ENCODE measurements around the gene MCTP1. TPM values are rescaled to one million over a fixed set of nuclear protein-coding genes. Genes with fewer than 3 reads are reported as not detected.

MCTP1 gene
- total and polyA plus RNA-seq, 8 donors = 4.4 to 55.1 (median 5.9) TPM

GRCh38 chr5:95114305-95114704 lies 170.6 kb downstream of the MCTP1 start:
- peaks cover 0 to 5% of the 10 kb centered on the region in 2 donors for H3K9me3 ChIP-seq
- H3K27me3 ChIP-seq = no peaks in the 10 kb centered on the region
- H3K27ac ChIP-seq = no peak overlapping the region
- no peak for DNase-seq
- ATAC-seq = peak; percentile 74
- no peaks in the 10 kb centered on the region for H3K4me1 ChIP-seq
- H3K36me3 ChIP-seq = no peaks in the 10 kb centered on the region
- TF ChIP-seq CTCF (IDR thresholded peaks at IDR 0.05) = no peak
- H3K4me3 ChIP-seq = no peak overlapping the region
- intact Hi-C loops (cut with DNase I) = no loop called here

- H3K36me3 ChIP-seq = no peaks in the 10 kb centered on the region
- no peaks in the 10 kb centered on the region for H3K4me1 ChIP-seq
- no peak overlapping the region for H3K4me3 ChIP-seq
- peaks cover 0 to 5% of the 10 kb centered on the region in 2 donors for H3K9me3 ChIP-seq
- H3K27me3 ChIP-seq = no peaks in the 10 kb centered on the region
- peak; percentile 86 for ATAC-seq
- intact Hi-C loops (cut with DNase I) = no loop called here
- DNase-seq = peak in 1 of 4 donors; percentile 36
- H3K27ac ChIP-seq = no peak overlapping the region
- no peak for TF ChIP-seq CTCF (IDR thresholded peaks at IDR 0.05)
Measured at GRCh38 chr5:95113489-95113888, 171.4 kb downstream of the MCTP1 start.

GRCh38 chr5:95111141-95111540 lies 173.8 kb downstream of the MCTP1 start:
- intact Hi-C loops (cut with DNase I) = no loop called here
- Histone ChIP-seq H3K4me1 (no peaks in the 10 kb centered on the region), H3K27ac (no peak overlapping the region), H3K27me3 (no peaks in the 10 kb centered on the region), H3K9me3 (peaks cover 0 to 5% of the 10 kb centered on the region in 2 donors), H3K36me3 (no peaks in the 10 kb centered on the region), H3K4me3 (no peak overlapping the region)
- TF ChIP-seq CTCF (IDR thresholded peaks at IDR 0.05) = no peak
- ATAC-seq (no peak), DNase-seq (no peak)

- ATAC-seq (no peak), DNase-seq (no peak)
- H3K27me3 ChIP-seq = no peaks in the 10 kb centered on the region
- intact Hi-C loops (cut with DNase I) = no loop called here
- no peak overlapping the region for H3K27ac ChIP-seq
- no peaks in the 10 kb centered on the region for H3K9me3 ChIP-seq
- H3K4me1 ChIP-seq = no peaks in the 10 kb centered on the region
- no peaks in the 10 kb centered on the region for H3K36me3 ChIP-seq
- H3K4me3 ChIP-seq = no peak overlapping the region
- TF ChIP-seq CTCF (IDR thresholded peaks at IDR 0.05) = no peak
Measured at GRCh38 chr5:95110118-95110517, 174.8 kb downstream of the MCTP1 start.

GRCh38 chr5:95107138-95107537 lies 177.8 kb downstream of the MCTP1 start:
- TF ChIP-seq CTCF (IDR thresholded peaks at IDR 0.05) = no peak
- Histone ChIP-seq H3K27me3 (no peaks in the 10 kb centered on the region), H3K4me3 (no peak overlapping the region), H3K27ac (no peak overlapping the region), H3K4me1 (no peaks in the 10 kb centered on the region), H3K36me3 (no peaks in the 10 kb centered on the region), H3K9me3 (no peaks in the 10 kb centered on the region)
- ATAC-seq (no peak), DNase-seq (no peak)
- intact Hi-C loops (cut with DNase I) = no loop called here
